BJ (cell line): ENCODE data around the gene MAGEB1. TPM values are rescaled to one million over a fixed set of nuclear protein-coding genes. Genes with fewer than 3 reads are reported as not detected.

ENCODE experiments used
- CTCF ChIA-PET: fragments of 350-600 bp; formaldehyde crosslinking; extraction: SDS; loops from one replicate; lab custom pipeline; 2021; ENCODE audit warnings: antibody characterized with exemption, inconsistent platforms; lab: Yijun Ruan, JAX
- POLR2A ChIA-PET: fragments of 300-600 bp; sonication (Branson Sonifier 250); formaldehyde crosslinking; extraction: SDS; loops from one replicate; lab custom pipeline; 2021; ENCODE audit warnings: antibody characterized with exemption; lab: Charles Lee
- DNase-seq: peaks from one replicate; pipeline ENCODE4 v3.0.0-alpha.2; 2011; ENCODE audit warnings: low read depth
- H3K27me3 ChIP-seq: 2 replicates; pipeline ENCODE4 v1.6.0; 2011; ENCODE audit warnings: low read length; ENCODE audit not compliant: control insufficient read depth, insufficient read depth
- H3K36me3 ChIP-seq: 2 replicates; pipeline ENCODE4 v1.5.1; 2011; ENCODE audit warnings: low read length; ENCODE audit not compliant: control insufficient read depth, insufficient read depth
- H3K4me3 ChIP-seq: 2 replicates; pipeline ENCODE4 v1.5.1; 2011; ENCODE audit warnings: low read depth, mild to moderate bottlenecking, control low read depth, low read length
- polyA plus RNA-seq: library from polyadenylated mRNA; depleted of rRNA; stranded (reverse); fragments of >200 nt; gene quantifications from 2 replicates; pipeline ENCODE4 v1.2.3, GENCODE V29; 2011
- TF ChIP-seq, protein P1 (sequence below): IDR thresholded peaks from 2 replicates; pipeline ENCODE4 v1.5.1; 2011; ENCODE audit warnings: low read depth, mild to moderate bottlenecking, control low read depth, inconsistent platforms, low read length, moderate library complexity; ENCODE audit not compliant: insufficient read depth

The MAGEB1 gene
- polyA plus RNA-seq, 1 experiment, result not detected

- ChIA-PET POLR2A (no interaction called here), CTCF (no interaction called here)
- no peaks in the 10 kb centered on the region for H3K36me3 ChIP-seq
Measured at GRCh38 chrX:30248854-30249253, 1.9 kb downstream of the MAGEB1 start.

DNA sequence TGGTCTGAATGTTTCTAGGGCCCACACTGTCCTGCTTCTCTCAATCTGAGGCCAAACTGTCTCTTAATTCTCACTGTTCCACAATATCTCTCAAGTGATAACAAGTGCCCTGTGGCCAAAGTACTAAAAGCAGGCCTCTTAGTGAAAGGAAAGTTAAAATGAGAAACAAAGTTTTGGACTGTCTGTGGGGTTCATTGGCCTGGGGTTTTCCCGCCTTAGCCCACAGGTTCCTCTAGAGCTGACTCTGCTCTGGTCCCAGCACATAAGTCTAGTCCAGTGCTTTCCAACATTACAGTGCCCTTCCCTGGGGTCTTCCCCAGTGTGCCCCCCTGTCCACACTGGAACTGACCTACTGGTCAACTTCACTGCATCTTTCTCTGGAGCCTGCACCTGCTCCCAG lies 6.3 kb downstream of the MAGEB1 start:
- CTCF ChIA-PET, result no interaction called here
- TF ChIP-seq, protein P1, sequence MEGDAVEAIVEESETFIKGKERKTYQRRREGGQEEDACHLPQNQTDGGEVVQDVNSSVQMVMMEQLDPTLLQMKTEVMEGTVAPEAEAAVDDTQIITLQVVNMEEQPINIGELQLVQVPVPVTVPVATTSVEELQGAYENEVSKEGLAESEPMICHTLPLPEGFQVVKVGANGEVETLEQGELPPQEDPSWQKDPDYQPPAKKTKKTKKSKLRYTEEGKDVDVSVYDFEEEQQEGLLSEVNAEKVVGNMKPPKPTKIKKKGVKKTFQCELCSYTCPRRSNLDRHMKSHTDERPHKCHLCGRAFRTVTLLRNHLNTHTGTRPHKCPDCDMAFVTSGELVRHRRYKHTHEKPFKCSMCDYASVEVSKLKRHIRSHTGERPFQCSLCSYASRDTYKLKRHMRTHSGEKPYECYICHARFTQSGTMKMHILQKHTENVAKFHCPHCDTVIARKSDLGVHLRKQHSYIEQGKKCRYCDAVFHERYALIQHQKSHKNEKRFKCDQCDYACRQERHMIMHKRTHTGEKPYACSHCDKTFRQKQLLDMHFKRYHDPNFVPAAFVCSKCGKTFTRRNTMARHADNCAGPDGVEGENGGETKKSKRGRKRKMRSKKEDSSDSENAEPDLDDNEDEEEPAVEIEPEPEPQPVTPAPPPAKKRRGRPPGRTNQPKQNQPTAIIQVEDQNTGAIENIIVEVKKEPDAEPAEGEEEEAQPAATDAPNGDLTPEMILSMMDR, result no peak
- H3K27me3 ChIP-seq, result no peaks in the 10 kb centered on the region
- POLR2A ChIA-PET, result no interaction called here
- no peak for DNase-seq
- no peak overlapping the region for H3K4me3 ChIP-seq
- H3K36me3 ChIP-seq, result no peaks in the 10 kb centered on the region

More at GRCh38 chrX:30248854-30249253, 1.9 kb downstream of the MAGEB1 start:
- TF ChIP-seq, protein P1, result no peak
- no peak for DNase-seq
- H3K27me3 ChIP-seq, result no peaks in the 10 kb centered on the region
- H3K4me3 ChIP-seq, result no peak overlapping the region

- no peak for DNase-seq
- no peak overlapping the region for H3K4me3 ChIP-seq
Measured at GRCh38 chrX:30259927-30260326, 13.0 kb downstream of the MAGEB1 start.

GRCh38 chrX:30261012-30261411 lies 14.1 kb downstream of the MAGEB1 start:
- Histone ChIP-seq H3K27me3 (no peaks in the 10 kb centered on the region), H3K4me3 (no peak overlapping the region), H3K36me3 (no peaks in the 10 kb centered on the region)
- no peak for DNase-seq
- TF ChIP-seq, protein P1, result no peak
- ChIA-PET CTCF (no interaction called here), POLR2A (no interaction called here)

More at GRCh38 chrX:30259927-30260326, 13.0 kb downstream of the MAGEB1 start:
- CTCF ChIA-PET, result no interaction called here
- TF ChIP-seq, protein P1, result no peak
- Histone ChIP-seq H3K27me3 (no peaks in the 10 kb centered on the region), H3K36me3 (no peaks in the 10 kb centered on the region)
- POLR2A ChIA-PET, result no interaction called here

DNA sequence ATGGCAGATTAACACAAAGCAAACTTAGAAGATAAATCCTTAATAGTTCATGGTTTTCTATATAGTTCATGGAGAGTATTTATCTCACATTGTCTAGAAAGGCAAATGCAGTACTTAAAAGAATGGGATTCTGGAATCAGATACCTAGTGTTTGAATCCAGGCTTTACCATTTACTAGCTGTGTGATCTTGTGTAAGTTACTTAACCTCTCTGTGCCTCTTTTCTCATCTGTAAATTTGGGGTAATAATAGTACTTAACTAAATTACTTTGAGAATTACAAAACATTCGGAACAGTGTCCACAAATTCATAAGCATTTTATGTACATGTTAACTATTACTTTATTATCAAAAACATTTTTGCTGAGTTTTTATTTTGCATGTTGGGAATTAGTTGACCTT lies 15.8 kb downstream of the MAGEB1 start:
- H3K27me3 ChIP-seq, result no peaks in the 10 kb centered on the region
- H3K4me3 ChIP-seq, result no peak overlapping the region
- H3K36me3 ChIP-seq, result no peaks in the 10 kb centered on the region
- no peak for DNase-seq
- ChIA-PET CTCF (no interaction called here), POLR2A (no interaction called here)
- TF ChIP-seq, protein P1, result no peak
